ENCODE results near the gene DDC. TPM values are rescaled to one million over a fixed set of nuclear protein-coding genes. Genes with fewer than 3 reads are reported as not detected.

Gene DDC
- total RNA-seq, 1 experiment from 2014 or later = not detected

DNA sequence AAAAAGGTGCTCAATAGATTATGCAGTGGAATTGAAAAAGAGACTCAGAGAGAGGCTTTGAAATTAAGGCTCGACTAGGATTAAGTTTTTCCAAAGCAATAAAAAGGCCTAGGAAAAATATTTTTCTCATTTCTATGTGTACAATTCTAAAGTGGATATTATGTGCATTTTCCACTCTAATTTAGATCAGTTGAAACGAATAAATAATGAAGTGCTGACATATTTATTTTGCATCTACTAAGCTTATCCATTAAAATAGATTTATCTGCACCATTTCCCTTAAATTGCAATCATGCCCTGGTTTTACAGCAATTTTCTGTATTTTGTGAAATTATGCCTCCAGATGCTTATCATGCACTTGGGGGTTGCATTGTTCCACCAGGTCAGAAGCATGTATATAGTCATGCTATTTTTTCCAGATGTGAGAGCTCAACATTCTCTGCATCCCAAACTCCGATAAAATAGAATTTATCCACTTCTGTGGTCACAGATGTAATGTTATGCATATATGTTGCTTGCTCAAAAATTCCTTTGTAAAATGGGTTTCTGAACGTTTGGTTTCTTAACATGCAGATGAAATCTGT is 133.4 kb downstream of the DDC start:
- Histone ChIP-seq H4K20me1 (ENCODE audit: insufficient read depth) (no peaks in the 10 kb centered on the region), H3K4me2 (no peak overlapping the region), H3F3A (ENCODE audit: insufficient read depth, low read depth) (peaks cover 10% of the 10 kb centered on the region), H3K9me2 (ENCODE audit: insufficient read depth) (no peaks in the 10 kb centered on the region; the same call in 1 of the 2 replicates), H3K36me3 (ENCODE audit: low read depth) (no peaks in the 10 kb centered on the region), H3K79me2 (ENCODE audit: low read depth) (no peaks in the 10 kb centered on the region), H3K4me1 (replicated peaks; ENCODE audit: insufficient read depth) (peaks cover 12% of the 10 kb centered on the region), H3K9me3 (ENCODE audit: insufficient read depth, low read depth) (no peaks in the 10 kb centered on the region), H3K4me3 (no peak overlapping the region), H3K27ac (no peak overlapping the region), H2AFZ (no peak overlapping the region), H3K27me3 (ENCODE audit: insufficient read depth, low read depth) (peaks cover 5% of the 10 kb centered on the region; the same call in 1 of the 2 replicates)
- intact Hi-C loops (cut with micrococcal nuclease; ENCODE audit: unreplicated experiment) = no loop called here
- no TSS peak for BruUV-seq (replicated peaks)
- DNase-seq = no peak
- ChIA-PET POLR2A (ENCODE audit: unreplicated experiment) (no interaction called here), CTCF (no interaction called here)
- TF ChIP-seq, protein P1, sequence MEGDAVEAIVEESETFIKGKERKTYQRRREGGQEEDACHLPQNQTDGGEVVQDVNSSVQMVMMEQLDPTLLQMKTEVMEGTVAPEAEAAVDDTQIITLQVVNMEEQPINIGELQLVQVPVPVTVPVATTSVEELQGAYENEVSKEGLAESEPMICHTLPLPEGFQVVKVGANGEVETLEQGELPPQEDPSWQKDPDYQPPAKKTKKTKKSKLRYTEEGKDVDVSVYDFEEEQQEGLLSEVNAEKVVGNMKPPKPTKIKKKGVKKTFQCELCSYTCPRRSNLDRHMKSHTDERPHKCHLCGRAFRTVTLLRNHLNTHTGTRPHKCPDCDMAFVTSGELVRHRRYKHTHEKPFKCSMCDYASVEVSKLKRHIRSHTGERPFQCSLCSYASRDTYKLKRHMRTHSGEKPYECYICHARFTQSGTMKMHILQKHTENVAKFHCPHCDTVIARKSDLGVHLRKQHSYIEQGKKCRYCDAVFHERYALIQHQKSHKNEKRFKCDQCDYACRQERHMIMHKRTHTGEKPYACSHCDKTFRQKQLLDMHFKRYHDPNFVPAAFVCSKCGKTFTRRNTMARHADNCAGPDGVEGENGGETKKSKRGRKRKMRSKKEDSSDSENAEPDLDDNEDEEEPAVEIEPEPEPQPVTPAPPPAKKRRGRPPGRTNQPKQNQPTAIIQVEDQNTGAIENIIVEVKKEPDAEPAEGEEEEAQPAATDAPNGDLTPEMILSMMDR (conservative IDR thresholded peaks at IDR 0.05) = no peak
- no peak for TF ChIP-seq EZH2 (IDR thresholded peaks at IDR 0.05; ENCODE audit: low read depth)

DNA sequence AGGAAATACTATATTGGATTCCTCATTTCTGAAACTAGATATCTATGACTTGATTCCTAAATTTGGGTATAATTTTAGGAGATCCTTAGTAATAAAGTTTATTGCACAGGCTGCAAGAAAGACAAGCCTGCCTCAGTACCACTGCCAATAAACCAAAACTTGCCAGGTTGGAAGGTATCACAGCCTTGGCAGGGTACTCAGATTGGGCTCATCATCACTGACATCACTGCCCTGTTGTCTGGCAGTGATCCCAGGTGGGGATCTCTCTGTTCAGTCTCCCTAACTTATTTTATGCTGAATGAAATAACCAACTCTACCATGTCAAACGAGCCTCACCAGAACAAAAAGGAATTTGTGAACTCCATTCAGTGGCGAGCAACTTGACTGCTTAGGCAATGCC is 133.9 kb downstream of the DDC start:
- Histone ChIP-seq H3K27ac (no peak overlapping the region), H4K20me1 (ENCODE audit: insufficient read depth) (no peaks in the 10 kb centered on the region), H3K9me3 (ENCODE audit: insufficient read depth, low read depth) (no peaks in the 10 kb centered on the region), H3K27me3 (ENCODE audit: insufficient read depth, low read depth) (peaks cover 5% of the 10 kb centered on the region; the same call in 1 of the 2 replicates), H3F3A (ENCODE audit: insufficient read depth, low read depth) (peaks cover 6% of the 10 kb centered on the region; the same call in 1 of the 2 replicates), H3K79me2 (ENCODE audit: low read depth) (no peaks in the 10 kb centered on the region), H3K4me3 (no peak overlapping the region), H2AFZ (no peak overlapping the region), H3K9me2 (ENCODE audit: insufficient read depth) (no peaks in the 10 kb centered on the region; the same call in 1 of the 2 replicates), H3K36me3 (ENCODE audit: low read depth) (no peaks in the 10 kb centered on the region), H3K4me1 (replicated peaks; ENCODE audit: insufficient read depth) (peaks cover 7% of the 10 kb centered on the region), H3K4me2 (no peak overlapping the region)
- TF ChIP-seq EZH2 (IDR thresholded peaks at IDR 0.05; ENCODE audit: low read depth) = no peak
- TF ChIP-seq, protein P1 (conservative IDR thresholded peaks at IDR 0.05) = no peak
- DNase-seq = no peak
- ChIA-PET POLR2A (ENCODE audit: unreplicated experiment) (no interaction called here), CTCF (no interaction called here)
- BruUV-seq (replicated peaks) = no TSS peak
- intact Hi-C loops (cut with micrococcal nuclease; ENCODE audit: unreplicated experiment) = no loop called here

- no peak overlapping the region for H3K4me2 ChIP-seq
- no peaks in the 10 kb centered on the region; the same call in 1 of the 2 replicates for H3K9me2 ChIP-seq (ENCODE audit: insufficient read depth)
- ChIA-PET POLR2A (ENCODE audit: unreplicated experiment) (no interaction called here), CTCF (no interaction called here)
- no peak overlapping the region for H3K4me3 ChIP-seq
- no peaks in the 10 kb centered on the region for H3F3A ChIP-seq (ENCODE audit: insufficient read depth, low read depth)
- no peaks in the 10 kb centered on the region for H3K79me2 ChIP-seq (ENCODE audit: low read depth)
- no peaks in the 10 kb centered on the region for H4K20me1 ChIP-seq (ENCODE audit: insufficient read depth)
- no peak for DNase-seq
- H2AFZ ChIP-seq = no peak overlapping the region
- peaks cover 5% of the 10 kb centered on the region; the same call in 1 of the 2 replicates for H3K27me3 ChIP-seq (ENCODE audit: insufficient read depth, low read depth)
- no peaks in the 10 kb centered on the region for H3K36me3 ChIP-seq (ENCODE audit: low read depth)
- no peak for TF ChIP-seq EZH2 (IDR thresholded peaks at IDR 0.05; ENCODE audit: low read depth)
- TF ChIP-seq, protein P1 (conservative IDR thresholded peaks at IDR 0.05) = no peak
- H3K4me1 ChIP-seq (replicated peaks; ENCODE audit: insufficient read depth) = no peaks in the 10 kb centered on the region
- no peaks in the 10 kb centered on the region for H3K9me3 ChIP-seq (ENCODE audit: insufficient read depth, low read depth)
- BruUV-seq (replicated peaks) = no TSS peak
- no peak overlapping the region for H3K27ac ChIP-seq
- intact Hi-C loops (cut with micrococcal nuclease; ENCODE audit: unreplicated experiment) = no loop called here
Measured at GRCh38 chr7:50428911-50429310, 136.3 kb downstream of the DDC start.

All from PC-9 (cell line).